Astrocyte of the spinal cord (primary cell): ENCODE measurements around the gene TTR.

ENCODE experiments used
- DNase-seq: peaks from one replicate; pipeline ENCODE4 v3.0.0; 2011; ENCODE audit warnings: low read depth, low spot score
- H3K4me3 ChIP-seq: 2 replicates; pipeline ENCODE4 v1.5.1; 2011; ENCODE audit warnings: low read depth, mild to moderate bottlenecking, low read length, moderate library complexity
- in situ Hi-C: cut with HindIII; loops from 2 replicates; pipeline ENCODE4 v1.10.0; 2017; ENCODE audit warnings: low sequenced_read_pairs
- TF ChIP-seq, protein P1 (sequence below): IDR thresholded peaks from 2 replicates; pipeline ENCODE4 v1.5.1; 2012; ENCODE audit warnings: low read depth, mild to moderate bottlenecking, low read length, inconsistent platforms

TTR gene

GRCh38 chr18:31609886-31610285 is 18.2 kb downstream of the TTR start:
- no peak for DNase-seq
- in situ Hi-C loops = no loop called here

DNA sequence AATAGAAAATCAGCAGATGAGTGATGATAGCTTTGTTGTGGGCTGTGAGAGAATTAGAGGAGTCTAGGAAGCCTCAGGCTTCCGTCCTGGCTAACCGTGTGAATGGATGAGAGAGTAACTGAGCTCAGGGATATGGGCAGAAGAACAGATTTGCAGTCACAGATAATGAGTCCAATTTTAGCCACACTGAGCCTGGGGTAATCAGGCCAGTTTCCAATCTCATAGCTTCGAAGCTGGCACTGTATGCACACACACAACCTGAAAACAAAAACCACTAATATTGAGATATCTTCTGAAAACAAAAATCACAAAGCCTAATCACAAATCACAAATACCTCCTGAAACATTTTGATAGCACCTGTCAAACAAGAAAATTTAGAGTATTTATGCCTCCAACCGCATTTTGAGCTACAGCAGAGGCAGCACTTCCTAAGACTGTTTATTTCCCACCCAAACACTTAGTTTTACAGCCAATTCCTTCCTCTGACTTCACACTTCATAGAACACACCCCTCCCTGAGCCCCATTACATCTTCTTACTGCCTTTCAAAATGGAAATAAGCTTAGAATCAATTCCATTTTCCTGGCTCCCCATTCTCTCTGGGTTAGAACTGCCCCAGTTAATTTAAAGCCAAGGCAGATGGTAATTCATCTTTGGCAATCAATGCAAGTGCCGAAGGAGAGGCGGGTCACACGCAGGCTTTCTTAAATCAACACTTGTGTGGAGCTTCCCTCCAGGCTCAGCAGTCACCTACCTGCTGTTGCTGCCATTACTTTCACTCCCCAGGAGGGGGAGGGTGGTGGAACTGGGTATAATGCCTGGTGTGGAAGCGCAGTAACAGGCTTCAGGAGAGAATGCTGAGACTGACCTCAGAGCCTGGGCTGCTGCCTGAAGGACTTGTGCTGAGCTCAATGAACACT is 18.9 kb downstream of the TTR start:
- no peak overlapping the region for H3K4me3 ChIP-seq
- DNase-seq = peak; percentile 7
- in situ Hi-C loops = no loop called here
- TF ChIP-seq, protein P1, sequence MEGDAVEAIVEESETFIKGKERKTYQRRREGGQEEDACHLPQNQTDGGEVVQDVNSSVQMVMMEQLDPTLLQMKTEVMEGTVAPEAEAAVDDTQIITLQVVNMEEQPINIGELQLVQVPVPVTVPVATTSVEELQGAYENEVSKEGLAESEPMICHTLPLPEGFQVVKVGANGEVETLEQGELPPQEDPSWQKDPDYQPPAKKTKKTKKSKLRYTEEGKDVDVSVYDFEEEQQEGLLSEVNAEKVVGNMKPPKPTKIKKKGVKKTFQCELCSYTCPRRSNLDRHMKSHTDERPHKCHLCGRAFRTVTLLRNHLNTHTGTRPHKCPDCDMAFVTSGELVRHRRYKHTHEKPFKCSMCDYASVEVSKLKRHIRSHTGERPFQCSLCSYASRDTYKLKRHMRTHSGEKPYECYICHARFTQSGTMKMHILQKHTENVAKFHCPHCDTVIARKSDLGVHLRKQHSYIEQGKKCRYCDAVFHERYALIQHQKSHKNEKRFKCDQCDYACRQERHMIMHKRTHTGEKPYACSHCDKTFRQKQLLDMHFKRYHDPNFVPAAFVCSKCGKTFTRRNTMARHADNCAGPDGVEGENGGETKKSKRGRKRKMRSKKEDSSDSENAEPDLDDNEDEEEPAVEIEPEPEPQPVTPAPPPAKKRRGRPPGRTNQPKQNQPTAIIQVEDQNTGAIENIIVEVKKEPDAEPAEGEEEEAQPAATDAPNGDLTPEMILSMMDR = peak; percentile 15

More at GRCh38 chr18:31609886-31610285, 18.2 kb downstream of the TTR start:
- no peak overlapping the region for H3K4me3 ChIP-seq
- TF ChIP-seq, protein P1 = no peak

- in situ Hi-C loops = no loop called here
- no peak for DNase-seq
- TF ChIP-seq, protein P1 = no peak
- H3K4me3 ChIP-seq = no peak overlapping the region
Measured at GRCh38 chr18:31611511-31611910, 19.8 kb downstream of the TTR start.

GRCh38 chr18:31612124-31612523 is 20.4 kb downstream of the TTR start:
- no peak for DNase-seq
- H3K4me3 ChIP-seq = no peak overlapping the region
- in situ Hi-C loops = no loop called here
- TF ChIP-seq, protein P1 = no peak

GRCh38 chr18:31614044-31614443 is 22.4 kb downstream of the TTR start:
- DNase-seq = no peak
- in situ Hi-C loops = no loop called here
- TF ChIP-seq, protein P1 = no peak
- no peak overlapping the region for H3K4me3 ChIP-seq

DNA sequence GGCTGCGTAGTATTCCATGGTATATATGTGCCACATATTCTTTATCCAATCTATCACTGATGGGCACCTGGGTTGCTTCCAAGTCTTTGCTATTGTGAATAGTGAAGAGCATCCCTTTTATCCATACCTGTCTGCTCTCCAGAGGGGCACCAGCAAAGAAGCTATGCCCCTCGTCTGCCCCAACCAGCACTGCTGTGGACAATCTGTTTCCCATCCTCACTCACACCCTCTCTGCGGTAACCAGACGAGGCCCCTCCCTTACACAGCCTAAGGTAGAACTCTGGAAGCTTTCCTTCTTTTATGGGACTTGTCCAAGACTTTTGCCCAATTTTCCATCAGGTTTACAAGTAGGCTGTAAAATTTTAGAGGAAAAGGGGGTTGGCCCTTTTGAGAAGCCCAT is 24.9 kb downstream of the TTR start:
- DNase-seq = no peak
- TF ChIP-seq, protein P1 = no peak
- in situ Hi-C loops = no loop called here
- H3K4me3 ChIP-seq = no peak overlapping the region
